ENCODE measurements around the gene TGFBR2.

TGFBR2 gene

GRCh38 chr3:30644615-30645014, 38.2 kb downstream of the TGFBR2 start:
- no peak for TF ChIP-seq GATA3 (IDR thresholded peaks at IDR 0.05; ENCODE audit: low read depth, low read length)
- TF ChIP-seq GATA2 (IDR thresholded peaks at IDR 0.05; ENCODE audit: low read depth, low read length) = no peak

DNA sequence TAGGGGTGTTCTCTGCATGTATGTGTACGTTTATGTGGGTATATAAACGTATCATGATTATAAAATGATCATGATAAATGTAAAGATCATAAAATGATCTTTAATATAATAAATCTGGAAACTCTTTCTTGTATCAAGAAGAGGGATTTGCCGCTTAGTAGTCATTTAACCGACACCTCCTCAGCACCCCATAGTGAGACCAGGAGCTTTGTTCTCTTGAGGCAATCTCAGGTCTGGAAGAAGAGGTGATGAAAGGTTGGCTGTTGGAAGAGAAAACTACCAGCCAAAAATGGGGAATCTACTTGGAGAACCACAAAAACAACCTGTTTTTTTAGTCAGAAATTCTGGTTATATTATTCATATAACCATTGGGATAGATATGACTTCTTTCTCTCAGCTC, 38.7 kb downstream of the TGFBR2 start:
- TF ChIP-seq GATA2 (IDR thresholded peaks at IDR 0.05; ENCODE audit: low read depth, low read length) = no peak
- TF ChIP-seq GATA3 (IDR thresholded peaks at IDR 0.05; ENCODE audit: low read depth, low read length) = no peak

DNA sequence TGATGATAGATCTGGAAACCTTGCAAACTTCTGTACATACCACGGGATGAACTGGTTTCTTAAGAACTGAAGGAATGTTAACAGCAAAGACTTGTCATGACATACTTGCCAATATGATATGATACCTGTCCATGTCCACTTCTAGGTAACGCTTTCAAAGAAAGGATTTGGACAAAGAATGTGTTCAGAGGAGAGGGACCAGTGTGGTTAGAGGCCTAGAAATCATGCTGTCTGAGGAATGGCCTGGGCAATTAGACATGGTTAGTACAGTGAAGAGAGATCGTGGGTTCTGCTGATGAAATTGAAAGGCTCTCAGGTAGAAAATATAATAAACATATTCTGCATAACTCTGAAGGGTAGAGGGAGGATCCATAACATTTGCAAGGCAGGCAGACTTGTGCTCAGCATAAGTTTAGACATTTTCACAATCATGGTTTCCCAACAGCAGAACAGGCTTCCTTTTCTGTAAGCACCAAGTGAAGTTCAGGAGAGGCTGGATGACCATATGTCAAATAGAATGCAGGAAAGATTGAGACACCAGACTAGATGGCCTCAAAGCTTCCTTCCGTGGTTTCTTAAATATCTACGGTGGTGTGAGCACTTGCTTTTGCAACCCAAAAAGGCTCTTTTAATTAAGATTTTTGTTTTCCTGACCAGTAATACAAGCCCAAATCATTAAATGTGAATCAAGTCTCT, 39.9 kb downstream of the TGFBR2 start:
- no peak for TF ChIP-seq GATA2 (IDR thresholded peaks at IDR 0.05; ENCODE audit: low read depth, low read length)
- no peak for TF ChIP-seq GATA3 (IDR thresholded peaks at IDR 0.05; ENCODE audit: low read depth, low read length)

DNA sequence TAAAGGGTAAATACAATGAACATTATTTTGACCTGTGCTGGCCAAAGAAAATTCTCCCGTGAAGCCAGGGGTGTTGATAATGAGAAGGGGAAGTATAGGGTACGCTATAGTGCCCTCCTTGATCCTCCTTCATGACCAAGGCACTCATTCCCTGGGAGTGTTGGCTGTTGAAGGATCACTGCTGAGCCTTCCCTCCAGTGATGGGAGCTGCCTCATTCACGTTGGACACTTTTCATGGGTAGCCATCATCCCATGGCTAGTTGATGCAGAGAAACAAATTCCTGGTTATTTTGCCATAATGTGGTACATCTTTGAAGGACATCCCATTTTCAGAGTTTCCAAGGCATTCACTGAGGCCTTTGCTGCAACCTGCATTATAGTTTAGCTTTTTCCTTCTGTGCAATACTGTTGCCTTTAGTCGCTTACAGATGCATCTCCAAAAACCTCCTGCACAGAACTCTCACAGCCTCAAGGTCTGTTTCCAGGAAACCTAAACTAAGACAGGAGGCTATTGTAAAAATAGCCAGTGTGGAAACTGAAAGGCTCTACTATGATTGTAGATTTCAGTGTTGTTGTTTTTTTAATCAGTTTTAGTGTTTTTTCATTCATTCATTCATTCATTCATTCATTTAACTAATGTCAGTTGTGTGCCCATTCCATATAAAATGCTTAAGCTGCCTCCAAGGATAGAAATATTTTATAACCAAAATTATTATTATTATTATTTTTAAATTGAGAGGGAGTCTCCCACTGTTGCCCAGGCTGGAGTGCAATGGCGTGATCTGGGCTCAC, 40.8 kb downstream of the TGFBR2 start:
- TF ChIP-seq GATA2 (IDR thresholded peaks at IDR 0.05; ENCODE audit: low read depth, low read length) (no peak), GATA3 (IDR thresholded peaks at IDR 0.05; ENCODE audit: low read depth, low read length) (no peak)

DNA sequence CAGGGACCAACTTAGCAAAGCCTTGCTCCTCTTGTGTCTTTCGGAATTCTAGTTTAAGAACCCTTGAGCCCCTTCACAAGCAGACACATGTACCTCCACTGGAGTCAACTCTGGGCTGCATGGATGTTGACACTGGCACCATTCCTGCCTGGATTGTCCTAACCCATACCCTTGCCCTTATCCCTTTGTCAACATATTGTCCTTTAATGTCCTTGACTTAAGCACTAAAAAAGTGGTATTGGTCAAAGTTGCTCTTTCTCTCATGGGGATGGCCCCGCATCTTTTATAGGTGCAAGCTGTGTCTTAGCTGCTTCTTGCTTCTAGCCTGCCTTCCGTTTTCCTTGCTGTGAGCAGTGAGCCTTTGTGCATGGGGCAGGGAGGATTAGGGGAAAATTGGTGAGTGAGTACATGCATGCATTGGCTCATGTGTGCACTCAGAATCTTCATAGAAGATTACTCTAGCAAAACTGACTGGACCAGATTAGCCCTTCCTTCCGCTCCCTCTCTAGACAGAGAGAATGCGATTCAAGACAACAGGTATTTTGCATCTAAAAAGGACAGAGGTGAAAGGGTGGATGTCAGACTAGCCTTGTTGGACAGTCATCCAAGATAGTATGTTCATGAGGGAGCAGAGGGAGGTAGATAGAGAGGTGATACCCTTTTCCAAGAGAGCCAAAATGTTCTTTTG, 42.4 kb downstream of the TGFBR2 start:
- TF ChIP-seq GATA3 (IDR thresholded peaks at IDR 0.05; ENCODE audit: low read depth, low read length) = no peak
- TF ChIP-seq GATA2 (IDR thresholded peaks at IDR 0.05; ENCODE audit: low read depth, low read length) = no peak

GRCh38 chr3:30649572-30650318, 43.3 kb downstream of the TGFBR2 start:
- no peak for TF ChIP-seq GATA2 (IDR thresholded peaks at IDR 0.05; ENCODE audit: low read depth, low read length)

DNA sequence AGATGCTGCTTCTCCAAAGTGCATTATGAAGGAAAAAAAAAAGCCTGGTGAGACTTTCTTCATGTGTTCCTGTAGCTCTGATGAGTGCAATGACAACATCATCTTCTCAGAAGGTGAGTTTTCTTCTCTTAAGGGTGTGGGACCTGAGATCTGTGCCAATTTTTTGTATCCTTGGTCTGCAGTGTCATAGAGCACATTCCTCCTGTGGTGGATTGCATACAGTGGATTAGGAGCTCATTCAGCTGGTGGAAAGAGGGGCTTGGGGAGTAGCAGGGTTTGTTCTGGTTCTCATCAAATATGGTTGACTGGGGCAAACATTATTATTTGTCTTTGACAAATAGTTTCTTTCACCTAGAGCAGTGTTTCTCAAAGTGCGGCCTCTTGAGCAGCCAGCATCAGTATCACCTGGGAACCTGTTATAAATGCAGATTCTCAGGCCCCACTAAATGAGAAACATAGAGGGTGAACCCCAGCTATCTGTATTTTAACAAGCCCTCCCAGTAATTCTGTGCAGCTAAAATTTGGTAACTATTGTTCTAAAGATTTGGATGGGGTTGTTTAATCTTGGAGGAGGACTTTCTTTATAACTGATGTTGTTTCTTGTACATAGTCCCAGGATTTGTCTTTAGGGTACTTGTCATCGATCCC, 44.1 kb downstream of the TGFBR2 start:
- no peak for TF ChIP-seq GATA3 (IDR thresholded peaks at IDR 0.05; ENCODE audit: low read depth, low read length)
- TF ChIP-seq GATA2 (IDR thresholded peaks at IDR 0.05; ENCODE audit: low read depth, low read length) = no peak

GRCh38 chr3:30654269-30654668, 47.9 kb downstream of the TGFBR2 start:
- no peak for TF ChIP-seq GATA3 (IDR thresholded peaks at IDR 0.05; ENCODE audit: low read depth, low read length)
- no peak for TF ChIP-seq GATA2 (IDR thresholded peaks at IDR 0.05; ENCODE audit: low read depth, low read length)

GRCh38 chr3:30655187-30655812, 48.9 kb downstream of the TGFBR2 start:
- TF ChIP-seq GATA3 (IDR thresholded peaks at IDR 0.05; ENCODE audit: low read depth, low read length) (no peak), GATA2 (IDR thresholded peaks at IDR 0.05; ENCODE audit: low read depth, low read length) (no peak)

DNA sequence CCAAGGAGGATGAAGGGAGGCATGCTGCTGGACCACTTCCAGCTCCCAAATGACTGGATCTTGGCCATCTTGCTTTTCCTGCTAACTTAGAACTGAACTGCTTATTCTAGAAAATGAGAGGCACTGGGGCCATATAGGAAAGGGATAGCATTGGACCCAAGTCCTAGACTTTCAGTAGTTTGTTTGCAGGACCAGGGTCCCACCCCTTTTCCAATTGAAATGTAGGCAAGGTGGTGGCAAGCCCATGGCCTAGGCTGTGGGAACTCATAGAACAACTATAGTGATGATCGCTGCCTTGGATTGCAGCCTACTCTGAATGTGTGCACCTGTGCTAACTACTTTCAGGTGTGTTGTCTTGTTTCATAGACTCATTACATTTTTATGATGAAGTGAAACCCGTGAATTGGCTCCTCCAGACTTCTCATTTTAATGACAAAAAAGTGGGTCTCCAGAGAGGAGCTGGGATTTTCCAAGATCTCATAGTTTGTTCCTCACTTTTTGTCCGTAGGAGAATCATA, 50.3 kb downstream of the TGFBR2 start:
- TF ChIP-seq GATA2 (IDR thresholded peaks at IDR 0.05; ENCODE audit: low read depth, low read length) = no peak
- TF ChIP-seq GATA3 (IDR thresholded peaks at IDR 0.05; ENCODE audit: low read depth, low read length) = no peak

DNA sequence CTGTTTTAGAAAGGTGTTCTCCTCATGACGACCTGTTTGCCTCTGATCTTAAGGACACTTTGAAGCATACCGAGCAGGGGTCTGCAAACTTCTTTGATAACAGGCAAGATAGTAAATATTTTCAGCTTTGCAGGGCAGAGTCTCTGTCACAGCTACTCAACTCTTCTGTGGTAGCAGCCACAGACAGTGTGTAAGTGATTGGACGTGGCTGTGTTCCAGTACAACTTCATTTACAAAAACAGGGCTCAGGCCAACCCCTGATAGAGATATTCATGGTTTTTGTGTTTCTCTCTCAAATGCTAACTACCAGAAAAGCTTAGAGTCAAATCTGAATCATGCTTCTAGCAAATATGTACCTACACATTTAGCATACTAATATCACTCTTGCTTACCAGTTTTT, 51.5 kb downstream of the TGFBR2 start:
- TF ChIP-seq GATA2 (IDR thresholded peaks at IDR 0.05; ENCODE audit: low read depth, low read length) (no peak), GATA3 (IDR thresholded peaks at IDR 0.05; ENCODE audit: low read depth, low read length) (no peak)

GRCh38 chr3:30658328-30659052, 52.1 kb downstream of the TGFBR2 start:
- TF ChIP-seq GATA3 (IDR thresholded peaks at IDR 0.05; ENCODE audit: low read depth, low read length) (no peak), GATA2 (IDR thresholded peaks at IDR 0.05; ENCODE audit: low read depth, low read length) (no peak)
